ENCODE measurements around the gene NFILZ.

DNA sequence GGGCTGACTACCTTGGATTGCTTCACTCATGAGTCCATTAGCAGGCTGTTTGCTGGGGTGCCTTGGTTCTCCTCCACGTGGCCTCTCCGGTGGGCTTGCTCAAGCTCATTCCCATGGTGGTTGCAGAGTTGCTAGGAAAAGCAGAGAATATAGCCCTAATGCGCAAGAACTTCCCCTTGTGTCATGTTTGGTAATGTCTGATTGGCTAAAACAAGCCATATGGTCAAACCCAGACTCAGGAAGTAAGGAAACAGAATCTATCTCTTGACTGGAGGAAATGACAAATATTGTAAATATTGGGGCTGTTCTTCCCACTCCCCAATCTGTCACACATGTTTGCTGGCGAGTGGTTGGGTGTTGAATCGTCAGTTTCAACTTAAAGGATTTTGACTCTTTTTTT, 12.1 kb downstream of the NFILZ start:
- TF ChIP-seq, protein P1, sequence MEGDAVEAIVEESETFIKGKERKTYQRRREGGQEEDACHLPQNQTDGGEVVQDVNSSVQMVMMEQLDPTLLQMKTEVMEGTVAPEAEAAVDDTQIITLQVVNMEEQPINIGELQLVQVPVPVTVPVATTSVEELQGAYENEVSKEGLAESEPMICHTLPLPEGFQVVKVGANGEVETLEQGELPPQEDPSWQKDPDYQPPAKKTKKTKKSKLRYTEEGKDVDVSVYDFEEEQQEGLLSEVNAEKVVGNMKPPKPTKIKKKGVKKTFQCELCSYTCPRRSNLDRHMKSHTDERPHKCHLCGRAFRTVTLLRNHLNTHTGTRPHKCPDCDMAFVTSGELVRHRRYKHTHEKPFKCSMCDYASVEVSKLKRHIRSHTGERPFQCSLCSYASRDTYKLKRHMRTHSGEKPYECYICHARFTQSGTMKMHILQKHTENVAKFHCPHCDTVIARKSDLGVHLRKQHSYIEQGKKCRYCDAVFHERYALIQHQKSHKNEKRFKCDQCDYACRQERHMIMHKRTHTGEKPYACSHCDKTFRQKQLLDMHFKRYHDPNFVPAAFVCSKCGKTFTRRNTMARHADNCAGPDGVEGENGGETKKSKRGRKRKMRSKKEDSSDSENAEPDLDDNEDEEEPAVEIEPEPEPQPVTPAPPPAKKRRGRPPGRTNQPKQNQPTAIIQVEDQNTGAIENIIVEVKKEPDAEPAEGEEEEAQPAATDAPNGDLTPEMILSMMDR (IDR thresholded peaks at IDR 0.05), result no peak
- TF ChIP-seq EP300 (IDR thresholded peaks at IDR 0.05), result no peak
- TF ChIP-seq POLR2A (IDR thresholded peaks at IDR 0.05), result no peak
